Measurements from ENCODE around the gene PAPOLA. TPM values are rescaled to one million over a fixed set of nuclear protein-coding genes. Genes with fewer than 3 reads are reported as not detected.

Gene PAPOLA
- total RNA-seq: 100 to 1,000 TPM; 171 to 234 (median 174) TPM

DNA sequence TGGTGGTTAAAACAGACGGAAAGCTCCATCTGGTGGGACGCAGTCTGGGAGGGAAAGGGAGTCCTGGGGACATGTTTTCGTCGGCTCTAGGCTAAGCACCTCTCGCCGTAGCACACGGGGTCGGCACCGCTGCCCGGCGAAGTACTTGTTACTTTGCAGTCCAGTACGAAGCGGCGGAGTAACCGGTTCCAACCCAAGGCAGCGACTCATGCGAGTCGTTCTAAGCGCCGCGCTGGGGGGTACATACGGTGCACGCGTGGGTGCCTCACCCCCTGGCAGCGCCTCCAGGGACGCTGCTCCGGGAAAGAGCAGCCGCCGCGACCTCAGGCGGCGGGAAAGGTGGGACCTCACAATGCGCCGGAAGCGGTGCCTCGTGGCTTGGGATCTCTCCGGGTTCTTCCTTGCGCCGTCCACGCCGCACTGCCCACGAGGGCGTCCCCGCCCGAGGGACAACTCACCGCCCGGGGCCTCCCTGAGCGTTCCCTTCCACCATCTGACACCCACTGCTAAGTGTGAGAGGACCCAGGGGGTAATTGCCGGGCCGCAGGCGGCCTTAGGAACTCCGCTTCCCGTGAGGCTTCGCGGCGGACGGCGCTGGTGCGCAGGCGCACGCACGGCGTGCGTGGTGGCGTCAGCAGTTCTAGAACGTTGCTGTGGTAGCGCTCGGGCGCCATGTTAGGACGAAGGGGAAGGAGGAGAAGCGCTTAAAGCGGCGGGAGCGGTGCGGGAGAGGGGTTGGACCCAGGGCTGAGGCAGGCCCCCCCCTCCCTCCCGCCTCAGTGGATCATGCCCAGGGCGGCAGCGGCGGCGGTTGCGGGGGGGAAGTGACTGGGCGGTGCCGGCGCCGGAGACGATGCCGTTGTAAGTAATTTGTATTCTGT, at the start of gene PAPOLA:
PAPOLA (plus strand) TSS at position 643 of the 881 bp plus-strand sequence; CDS start at position 854, 211 bp downstream.
- no peaks in the 10 kb centered on the region for H3K36me3 ChIP-seq
- H3K4me1 ChIP-seq: peaks cover 24 to 30% of the 10 kb centered on the region in 2 donors
- no peaks in the 10 kb centered on the region for H3K9me3 ChIP-seq
- no peaks in the 10 kb centered on the region for H3K27me3 ChIP-seq
- 0% methylated on average over 34 to 56 of the region's 87 CpGs for WGBS, 2 donors
- peak in 1 of 2 donors; percentile 83 for TF ChIP-seq POLR2A (IDR thresholded peaks at IDR 0.05)
- peak in 2 of 6 experiments; percentile 11 to 18 for TF ChIP-seq CTCF (IDR thresholded peaks at IDR 0.05)
- H3K4me3 ChIP-seq (replicated peaks in 1 of 3): peak within 1 kb of the TSS; percentile 80 to 98 (median 92)
- DNase-seq: peak; percentile 94
- peak within 1 kb of the TSS; percentile 81 to 100 (median 96) for H3K27ac ChIP-seq
- intact Hi-C loops (cut with DNase I): no loop called here

- H3K9me3 ChIP-seq: no peaks in the 10 kb centered on the region
- no peaks in the 10 kb centered on the region for H3K36me3 ChIP-seq
- 93 to 94% methylated on average over 6 of the region's 6 CpGs for WGBS, 2 donors
- H3K4me1 ChIP-seq: no peaks in the 10 kb centered on the region
- DNase-seq: no peak
- intact Hi-C loops (cut with DNase I): no loop called here
- H3K27me3 ChIP-seq: no peaks in the 10 kb centered on the region
- TF ChIP-seq POLR2A (IDR thresholded peaks at IDR 0.05) (no peak), CTCF (IDR thresholded peaks at IDR 0.05) (no peak)
- H3K27ac ChIP-seq: no peak overlapping the region
- H3K4me3 ChIP-seq (replicated peaks in 1 of 3): no peak overlapping the region
Observed at GRCh38 chr14:96452684-96453083, 49.5 kb upstream of the PAPOLA start.

GRCh38 chr14:96455588-96455987, 46.6 kb upstream of the PAPOLA start:
- intact Hi-C loops (cut with DNase I): no loop called here
- no peak overlapping the region for H3K27ac ChIP-seq
- 90 to 96% methylated on average over 5 of the region's 5 CpGs for WGBS, 2 donors

DNA sequence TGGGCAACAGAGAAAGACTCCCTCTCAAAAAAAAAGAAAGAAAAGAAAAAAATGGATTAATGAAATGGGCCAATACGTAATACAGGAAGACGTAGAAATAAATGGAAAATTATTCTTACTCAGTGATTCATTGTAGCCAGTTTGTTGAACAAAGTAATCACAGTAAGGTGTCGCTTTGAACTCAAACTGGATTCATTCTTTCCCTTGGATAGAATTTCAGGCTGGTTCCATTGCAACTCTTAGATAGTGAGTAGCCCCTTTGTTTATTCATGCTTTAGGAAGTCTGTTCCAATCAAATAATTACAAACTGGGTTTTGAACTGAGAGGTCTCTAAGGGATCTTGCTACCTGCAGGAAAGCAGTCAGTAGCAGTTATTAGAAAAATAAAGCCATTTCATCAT, 42.3 kb upstream of the PAPOLA start:
- H3K27ac ChIP-seq: no peak overlapping the region
- intact Hi-C loops (cut with DNase I): no loop called here
- no peak overlapping the region for H3K4me3 ChIP-seq (replicated peaks in 1 of 3)
- no peaks in the 10 kb centered on the region for H3K36me3 ChIP-seq
- H3K9me3 ChIP-seq: no peaks in the 10 kb centered on the region
- H3K4me1 ChIP-seq: no peaks in the 10 kb centered on the region
- no peak for DNase-seq
- no peak for TF ChIP-seq CTCF (IDR thresholded peaks at IDR 0.05)
- no peak for TF ChIP-seq POLR2A (IDR thresholded peaks at IDR 0.05)
- H3K27me3 ChIP-seq: no peaks in the 10 kb centered on the region
- WGBS, 2 donors: 91 to 95% methylated on average over 3 of the region's 3 CpGs

More at GRCh38 chr14:96455588-96455987, 46.6 kb upstream of the PAPOLA start:
- no peak overlapping the region for H3K4me3 ChIP-seq (replicated peaks in 1 of 3)
- no peaks in the 10 kb centered on the region for H3K36me3 ChIP-seq
- H3K9me3 ChIP-seq: no peaks in the 10 kb centered on the region
- DNase-seq: no peak
- no peak for TF ChIP-seq POLR2A (IDR thresholded peaks at IDR 0.05)
- no peaks in the 10 kb centered on the region for H3K4me1 ChIP-seq
- H3K27me3 ChIP-seq: no peaks in the 10 kb centered on the region

GRCh38 chr14:96461950-96462798, 40.0 kb upstream of the PAPOLA start:
- DNase-seq: peak in 1 of 2 donors; percentile 36

More at GRCh38 chr14:96461950-96462798, 40.0 kb upstream of the PAPOLA start:
- intact Hi-C loops (cut with DNase I): no loop called here
- H3K36me3 ChIP-seq: no peaks in the 10 kb centered on the region
- TF ChIP-seq POLR2A (IDR thresholded peaks at IDR 0.05) (no peak), CTCF (IDR thresholded peaks at IDR 0.05) (no peak)
- H3K9me3 ChIP-seq: no peaks in the 10 kb centered on the region
- no peaks in the 10 kb centered on the region for H3K4me1 ChIP-seq
- H3K27ac ChIP-seq: no peak overlapping the region
- H3K4me3 ChIP-seq (replicated peaks in 1 of 3): no peak overlapping the region
- no peaks in the 10 kb centered on the region for H3K27me3 ChIP-seq
- 61 to 65% methylated on average over 8 of the region's 8 CpGs for WGBS, 2 donors

All from thyroid gland (tissue), 4 donors.